ENCODE measurements around the gene PCDHB1. TPM values are rescaled to one million over a fixed set of nuclear protein-coding genes. Genes with fewer than 3 reads are reported as not detected.

Gene PCDHB1
- total and polyA plus RNA-seq, 4 donors, result 0.01 to 0.28 (median 0.08) TPM

DNA sequence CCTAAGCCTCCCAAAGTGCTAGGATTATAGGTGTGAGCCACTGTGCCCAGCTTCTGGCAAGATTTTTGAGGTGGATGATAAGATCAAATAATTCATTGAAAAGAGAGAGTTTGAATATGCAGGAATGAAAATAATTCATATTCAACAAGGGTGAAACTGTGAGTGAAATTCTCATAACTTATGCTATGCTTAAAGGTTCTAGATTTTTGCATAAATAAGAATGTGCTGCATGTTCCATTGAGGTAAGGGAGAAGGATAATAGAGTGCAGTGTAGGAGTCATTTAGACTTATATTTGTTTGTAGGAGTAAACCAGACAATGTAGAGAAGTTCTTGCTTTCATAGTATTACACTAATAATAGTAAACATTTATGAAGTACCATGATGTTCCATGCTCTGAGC lies 31.1 kb downstream of the PCDHB1 start:
- peaks cover 0 to 6% (median 1%) of the 10 kb centered on the region in 4 donors for H3K9me3 ChIP-seq (ENCODE audit: control insufficient read depth in 4 of 4, insufficient read depth in 3 of 4, low read length in 3 of 4)
- ATAC-seq (ENCODE audit: insufficient read depth, low FRiP score), result no peak
- TF ChIP-seq, protein P1, sequence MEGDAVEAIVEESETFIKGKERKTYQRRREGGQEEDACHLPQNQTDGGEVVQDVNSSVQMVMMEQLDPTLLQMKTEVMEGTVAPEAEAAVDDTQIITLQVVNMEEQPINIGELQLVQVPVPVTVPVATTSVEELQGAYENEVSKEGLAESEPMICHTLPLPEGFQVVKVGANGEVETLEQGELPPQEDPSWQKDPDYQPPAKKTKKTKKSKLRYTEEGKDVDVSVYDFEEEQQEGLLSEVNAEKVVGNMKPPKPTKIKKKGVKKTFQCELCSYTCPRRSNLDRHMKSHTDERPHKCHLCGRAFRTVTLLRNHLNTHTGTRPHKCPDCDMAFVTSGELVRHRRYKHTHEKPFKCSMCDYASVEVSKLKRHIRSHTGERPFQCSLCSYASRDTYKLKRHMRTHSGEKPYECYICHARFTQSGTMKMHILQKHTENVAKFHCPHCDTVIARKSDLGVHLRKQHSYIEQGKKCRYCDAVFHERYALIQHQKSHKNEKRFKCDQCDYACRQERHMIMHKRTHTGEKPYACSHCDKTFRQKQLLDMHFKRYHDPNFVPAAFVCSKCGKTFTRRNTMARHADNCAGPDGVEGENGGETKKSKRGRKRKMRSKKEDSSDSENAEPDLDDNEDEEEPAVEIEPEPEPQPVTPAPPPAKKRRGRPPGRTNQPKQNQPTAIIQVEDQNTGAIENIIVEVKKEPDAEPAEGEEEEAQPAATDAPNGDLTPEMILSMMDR (IDR thresholded peaks at IDR 0.05; ENCODE audit: control extremely low read depth, extremely low read depth), result no peak

DNA sequence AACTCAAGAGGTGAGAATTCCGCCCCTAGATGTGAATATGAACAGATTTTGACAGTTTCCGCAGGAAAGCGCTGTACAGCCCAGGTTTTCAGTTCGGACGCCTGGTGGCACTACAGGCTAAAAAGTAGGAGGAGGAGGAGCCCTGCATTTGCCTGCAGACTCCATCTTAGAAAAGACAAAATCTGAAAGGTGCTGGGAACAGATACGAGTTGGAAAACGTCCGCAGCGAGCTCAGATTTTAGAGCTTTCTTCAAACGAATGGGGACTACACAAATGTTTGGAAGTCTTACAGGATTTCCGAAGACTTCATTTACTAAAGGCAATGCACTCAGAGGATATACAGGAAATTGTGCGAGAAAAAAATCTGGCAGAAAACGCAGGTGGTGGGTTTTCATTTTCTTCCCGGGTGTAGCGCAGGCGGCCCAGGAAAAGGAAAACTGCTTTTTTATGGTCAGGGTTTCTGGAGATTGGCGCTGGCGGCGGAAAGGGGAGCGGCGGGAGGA lies 33.4 kb downstream of the PCDHB1 start:
- H3K9ac ChIP-seq (ENCODE audit: insufficient read depth in 1 of 2, low read length in 2 of 2), result peak overlapping the region in 1 of 2 donors; percentile 78
- TF ChIP-seq, protein P1 (IDR thresholded peaks at IDR 0.05; ENCODE audit: control extremely low read depth, extremely low read depth), result peak; percentile 22
- no peak for ATAC-seq (ENCODE audit: insufficient read depth, low FRiP score)

More for the DNA sequence above, 31.1 kb downstream of the PCDHB1 start:
- no peaks in the 10 kb centered on the region for H3K36me3 ChIP-seq (ENCODE audit: control insufficient read depth in 4 of 4, insufficient read depth in 4 of 4, low read length in 4 of 4)
- H3K27me3 ChIP-seq (ENCODE audit: control insufficient read depth in 3 of 3, insufficient read depth in 3 of 3, low read length in 2 of 3), result no peaks in the 10 kb centered on the region
- no peak overlapping the region for H3K9ac ChIP-seq (ENCODE audit: insufficient read depth in 1 of 2, low read length in 2 of 2)
- DNase-seq, result no peak
- H3K27ac ChIP-seq (ENCODE audit: low read depth in 1 of 2, low read length in 1 of 2), result no peak overlapping the region
- no peaks in the 10 kb centered on the region for H3K4me1 ChIP-seq (ENCODE audit: control insufficient read depth in 5 of 5, insufficient read depth in 5 of 5, low read length in 5 of 5)
- H3K4me3 ChIP-seq, result no peak overlapping the region

DNA sequence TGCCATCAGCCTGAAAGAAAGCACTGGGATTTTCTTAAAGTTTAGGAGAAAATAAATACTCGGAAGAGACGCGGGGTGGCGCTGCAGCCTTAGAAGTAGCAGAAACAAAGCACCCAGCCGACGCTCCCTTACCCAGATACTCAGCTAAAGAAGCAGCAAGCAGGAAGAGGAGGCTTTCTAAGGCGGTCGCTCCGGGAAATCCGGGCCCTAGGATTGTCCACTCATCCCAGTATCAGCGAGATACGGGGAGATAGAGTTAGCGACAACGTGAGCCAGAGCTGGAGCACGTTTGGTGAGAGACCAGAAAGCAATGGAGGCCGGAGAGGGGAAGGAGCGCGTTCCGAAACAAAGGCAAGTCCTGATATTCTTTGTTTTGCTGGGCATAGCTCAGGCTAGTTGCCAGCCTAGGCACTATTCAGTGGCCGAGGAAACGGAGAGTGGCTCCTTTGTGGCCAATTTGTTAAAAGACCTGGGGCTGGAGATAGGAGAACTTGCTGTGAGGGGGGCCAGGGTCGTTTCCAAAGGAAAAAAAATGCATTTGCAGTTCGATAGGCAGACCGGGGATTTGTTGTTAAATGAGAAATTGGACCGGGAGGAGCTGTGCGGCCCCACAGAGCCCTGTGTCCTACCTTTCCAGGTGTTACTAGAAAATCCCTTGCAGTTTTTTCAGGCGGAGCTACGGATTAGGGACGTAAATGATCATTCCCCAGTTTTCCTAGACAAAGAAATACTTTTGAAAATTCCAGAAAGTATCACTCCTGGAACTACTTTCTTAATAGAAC lies 43.5 kb downstream of the PCDHB1 start, which contains the start of gene PCDHB2:
Gene PCDHB2 (plus strand): TSS at position 135 of the 782 bp plus-strand sequence. CDS start 176 bp downstream, at position 311.
- no peak for ATAC-seq (ENCODE audit: insufficient read depth, low FRiP score)
- peak; percentile 53 to 75 (median 72) for DNase-seq

More for the DNA sequence above, 33.4 kb downstream of the PCDHB1 start:
- Histone ChIP-seq H3K27ac (ENCODE audit: low read depth in 1 of 2, low read length in 1 of 2) (no peak overlapping the region), H3K4me1 (ENCODE audit: control insufficient read depth in 5 of 5, insufficient read depth in 5 of 5, low read length in 5 of 5) (no peaks in the 10 kb centered on the region), H3K27me3 (ENCODE audit: control insufficient read depth in 3 of 3, insufficient read depth in 3 of 3, low read length in 2 of 3) (no peaks in the 10 kb centered on the region), H3K9me3 (ENCODE audit: control insufficient read depth in 4 of 4, insufficient read depth in 3 of 4, low read length in 3 of 4) (peaks cover 0 to 3% (median 0%) of the 10 kb centered on the region in 4 donors), H3K36me3 (ENCODE audit: control insufficient read depth in 4 of 4, insufficient read depth in 4 of 4, low read length in 4 of 4) (no peaks in the 10 kb centered on the region), H3K4me3 (peak overlapping the region; percentile 27)
- peak; percentile 49 to 69 (median 61) for DNase-seq
- WGBS, 2 donors, result 10 to 14% methylated on average over 21 of the region's 21 CpGs

More for the DNA sequence above, 43.5 kb downstream of the PCDHB1 start, which contains the start of gene PCDHB2:
- H3K9me3 ChIP-seq (ENCODE audit: control insufficient read depth in 4 of 4, insufficient read depth in 3 of 4, low read length in 3 of 4), result peaks cover 4 to 27% (median 9%) of the 10 kb centered on the region in 4 donors
- H3K9ac ChIP-seq (ENCODE audit: insufficient read depth in 1 of 2, low read length in 2 of 2), result peak within 1 kb of the TSS in 1 of 2 donors; percentile 76
- H3K4me3 ChIP-seq, result peak within 1 kb of the TSS; percentile 28
- H3K27ac ChIP-seq (ENCODE audit: low read depth in 1 of 2, low read length in 1 of 2), result no peak within 1 kb of the TSS
- TF ChIP-seq, protein P1 (IDR thresholded peaks at IDR 0.05; ENCODE audit: control extremely low read depth, extremely low read depth), result no peak
- peaks cover 0 to 3% (median 2%) of the 10 kb centered on the region in 3 donors for H3K27me3 ChIP-seq (ENCODE audit: control insufficient read depth in 3 of 3, insufficient read depth in 3 of 3, low read length in 2 of 3)
- WGBS, 2 donors, result 15 to 23% methylated on average over 29 of the region's 29 CpGs
- H3K36me3 ChIP-seq (ENCODE audit: control insufficient read depth in 4 of 4, insufficient read depth in 4 of 4, low read length in 4 of 4), result no peaks in the 10 kb centered on the region
- no peaks in the 10 kb centered on the region for H3K4me1 ChIP-seq (ENCODE audit: control insufficient read depth in 5 of 5, insufficient read depth in 5 of 5, low read length in 5 of 5)

Measured in lung (tissue), 12 donors.